Karpas-422 (cell line): ENCODE data around the gene ADORA1. TPM values are rescaled to one million over a fixed set of nuclear protein-coding genes. Genes with fewer than 3 reads are reported as not detected.

Experiments
- total RNA-seq: library from RNA; depleted of rRNA; stranded (reverse); fragments of >200 nt; shearing (Covaris generic); gene quantifications from 2 replicates; pipeline ENCODE4 v1.2.3, GENCODE V29; 2014; ENCODE audit warnings: low replicate concordance; rRNA removed

ADORA1 gene
- total RNA-seq, 1 experiment from 2014 or later = not detected

Other genes with a start within 250 kb of the ADORA1 start
- gene RABIF, start 238.6 kb upstream of the ADORA1 start, total RNA-seq = 7.5 and 7.8 TPM in 2 replicates
- gene KLHL12, start 200.5 kb upstream of the ADORA1 start, total RNA-seq = 52.4 and 55.8 TPM in 2 replicates
- gene ADIPOR1, start 169.4 kb upstream of the ADORA1 start, total RNA-seq = 88.2 and 123 TPM in 2 replicates
- 27.1 and 28.2 TPM in 2 replicates for gene CYB5R1, start 160.5 kb upstream of the ADORA1 start, total RNA-seq
- 65.3 and 81.0 TPM in 2 replicates for gene TMEM183A, start 120.4 kb upstream of the ADORA1 start, total RNA-seq
- gene PPFIA4, start 101.2 kb upstream of the ADORA1 start, total RNA-seq = 0.04 TPM in 1 of 2 replicates, not detected in the other
- gene MYOG, start 41.7 kb upstream of the ADORA1 start, total RNA-seq = not detected in 2 replicates
- gene MYBPH, start 48.1 kb downstream of the ADORA1 start, total RNA-seq = 52.4 and 62.2 TPM in 2 replicates
- gene CHI3L1, start 59.0 kb downstream of the ADORA1 start, total RNA-seq = 5.4 and 10.1 TPM in 2 replicates
- 0.89 and 15.2 TPM in 2 replicates for gene CHIT1, start 101.9 kb downstream of the ADORA1 start, total RNA-seq
- gene BTG2, start 177.8 kb downstream of the ADORA1 start, total RNA-seq = 245 and 258 TPM in 2 replicates
- gene FMOD, start 223.4 kb downstream of the ADORA1 start, total RNA-seq = 2.2 and 3.6 TPM in 2 replicates